Measurements from ENCODE around the gene TGFBR2. TPM values are rescaled to one million over a fixed set of nuclear protein-coding genes. Genes with fewer than 3 reads are reported as not detected.

Gene TGFBR2
- total and polyA plus RNA-seq, 2 of the 13 experiments (the other 11 are each of a cell fraction or from before 2014, with no cell fraction given): 82.2 to 187 TPM

DNA sequence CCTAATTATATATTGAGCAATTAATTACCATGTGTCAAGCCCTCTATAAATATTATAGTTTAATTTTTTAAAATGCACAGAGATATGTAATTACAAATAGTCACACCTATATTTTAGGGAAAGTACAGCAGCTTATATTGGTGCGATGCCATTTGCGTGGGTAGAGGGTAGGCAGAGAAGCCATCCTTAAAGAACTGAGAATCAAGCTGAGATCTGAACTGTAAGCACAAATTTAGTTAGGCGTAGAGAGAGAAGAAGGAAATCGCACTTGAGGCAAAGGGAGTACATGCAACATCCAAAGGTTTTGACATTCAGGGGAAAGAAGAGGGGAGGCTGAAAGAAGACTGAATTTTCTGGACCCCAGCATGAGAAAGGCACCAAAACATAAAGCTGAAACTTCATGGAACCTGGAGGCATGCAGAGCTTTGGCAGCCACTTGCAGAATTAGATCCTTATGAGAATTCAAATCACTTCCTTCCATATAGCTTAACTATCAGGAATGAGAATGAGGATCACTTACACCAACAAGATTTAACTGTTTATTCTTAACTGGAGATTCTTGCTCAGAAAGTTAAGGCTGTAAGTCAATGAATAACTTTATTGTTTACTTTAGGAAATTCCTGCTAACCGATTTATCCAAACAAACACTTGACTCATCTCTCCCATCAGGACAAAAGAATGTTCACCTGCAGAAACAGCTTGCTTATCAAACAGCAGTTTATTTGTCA, 114.3 kb downstream of the TGFBR2 start (continued):
- TF ChIP-seq PHB2 (IDR thresholded peaks at IDR 0.05; ENCODE audit: partially characterized antibody) (no peak), ZNF512 (CRISPR knock-in tag; IDR thresholded peaks at IDR 0.05) (no peak), KLF11 (CRISPR knock-in tag; IDR thresholded peaks at IDR 0.05) (no peak), FUBP1 (CRISPR knock-in tag; IDR thresholded peaks at IDR 0.05; ENCODE audit: borderline replicate concordance) (no peak), ZNF513 (CRISPR knock-in tag; conservative IDR thresholded peaks at IDR 0.05) (no peak), MIXL1 (CRISPR knock-in tag; IDR thresholded peaks at IDR 0.05) (peak; percentile 68; the same call in 1 of the 2 replicates), ZNF776 (CRISPR knock-in tag; IDR thresholded peaks at IDR 0.05) (no peak), SRSF4 (IDR thresholded peaks at IDR 0.05; ENCODE audit: low read depth, low read length, poor library complexity, severe bottlenecking) (no peak), SIN3A (IDR thresholded peaks at IDR 0.05; ENCODE audit: borderline replicate concordance, low read depth, low read length) (no peak), CEBPG (CRISPR knock-in tag; IDR thresholded peaks at IDR 0.05) (peak; percentile 41; the same call in 1 of the 2 replicates), WIZ (CRISPR knock-in tag; IDR thresholded peaks at IDR 0.05) (no peak), ZBTB8A (CRISPR knock-in tag; IDR thresholded peaks at IDR 0.05; ENCODE audit: borderline replicate concordance, low read depth) (no peak), SNAPC5 (CRISPR knock-in tag; IDR thresholded peaks at IDR 0.05; ENCODE audit: borderline replicate concordance) (no peak), KDM5B (CRISPR knock-in tag; IDR thresholded peaks at IDR 0.05; ENCODE audit: borderline replicate concordance) (no peak), ATF2 (CRISPR knock-in tag; IDR thresholded peaks at IDR 0.05) (no peak)
- TF ChIP-seq, protein P1, sequence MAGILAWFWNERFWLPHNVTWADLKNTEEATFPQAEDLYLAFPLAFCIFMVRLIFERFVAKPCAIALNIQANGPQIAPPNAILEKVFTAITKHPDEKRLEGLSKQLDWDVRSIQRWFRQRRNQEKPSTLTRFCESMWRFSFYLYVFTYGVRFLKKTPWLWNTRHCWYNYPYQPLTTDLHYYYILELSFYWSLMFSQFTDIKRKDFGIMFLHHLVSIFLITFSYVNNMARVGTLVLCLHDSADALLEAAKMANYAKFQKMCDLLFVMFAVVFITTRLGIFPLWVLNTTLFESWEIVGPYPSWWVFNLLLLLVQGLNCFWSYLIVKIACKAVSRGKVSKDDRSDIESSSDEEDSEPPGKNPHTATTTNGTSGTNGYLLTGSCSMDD (CRISPR knock-in tag; IDR thresholded peaks at IDR 0.05): no peak
- TF ChIP-seq, protein P2, sequence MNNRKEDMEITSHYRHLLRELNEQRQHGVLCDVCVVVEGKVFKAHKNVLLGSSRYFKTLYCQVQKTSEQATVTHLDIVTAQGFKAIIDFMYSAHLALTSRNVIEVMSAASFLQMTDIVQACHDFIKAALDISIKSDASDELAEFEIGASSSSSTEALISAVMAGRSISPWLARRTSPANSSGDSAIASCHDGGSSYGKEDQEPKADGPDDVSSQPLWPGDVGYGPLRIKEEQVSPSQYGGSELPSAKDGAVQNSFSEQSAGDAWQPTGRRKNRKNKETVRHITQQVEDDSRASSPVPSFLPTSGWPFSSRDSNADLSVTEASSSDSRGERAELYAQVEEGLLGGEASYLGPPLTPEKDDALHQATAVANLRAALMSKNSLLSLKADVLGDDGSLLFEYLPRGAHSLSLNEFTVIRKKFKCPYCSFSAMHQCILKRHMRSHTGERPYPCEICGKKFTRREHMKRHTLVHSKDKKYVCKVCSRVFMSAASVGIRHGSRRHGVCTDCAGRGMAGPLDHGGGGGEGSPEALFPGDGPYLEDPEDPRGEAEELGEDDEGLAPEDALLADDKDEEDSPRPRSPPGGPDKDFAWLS (CRISPR knock-in tag; IDR thresholded peaks at IDR 0.05; ENCODE audit: borderline replicate concordance): no peak

Measured in HepG2 (cell line).